DLD1 (cell line): ENCODE data around the gene TIMD4.
"Not testable (repeated sequence)": the region's sequence is repeated elsewhere in the genome, so short reads cannot be mapped to it uniquely, and the experiment has no call there.

Source experiments
- in situ Hi-C: cut with HindIII; loops from 2 replicates; pipeline ENCODE4 v1.10.0; 2017; ENCODE audit warnings: low sequenced_read_pairs

Gene TIMD4

DNA sequence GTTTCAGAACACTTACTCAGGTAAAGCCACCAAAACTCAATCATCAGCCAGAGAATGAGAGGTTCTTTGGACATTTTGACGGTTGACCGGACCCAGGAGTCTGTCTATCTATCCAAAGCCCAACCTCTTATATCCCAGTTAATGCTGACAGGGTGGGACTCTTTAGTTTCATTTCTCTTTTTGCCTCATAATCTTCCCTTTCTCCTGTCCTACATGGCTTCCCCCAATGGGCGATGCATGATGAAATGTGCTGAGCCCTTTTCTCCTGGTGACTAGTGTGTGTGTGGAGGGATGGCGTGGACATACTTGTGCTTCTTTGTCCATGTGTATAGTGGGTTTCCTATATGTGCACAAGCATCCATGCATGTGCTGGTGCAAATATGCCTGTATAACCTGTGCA is at the start of gene TIMD4:
Gene TIMD4 (minus strand): TSS at position 102 of the 400 bp plus-strand sequence. CDS start 28 bp downstream, at position 74.
- in situ Hi-C loops: no loop called here

GRCh38 chr5:157006262-157006661 is 43.2 kb upstream of the TIMD4 start:
- in situ Hi-C loops: no loop called here

GRCh38 chr5:157004893-157005551 is 42.0 kb upstream of the TIMD4 start:
- in situ Hi-C loops: no loop called here

DNA sequence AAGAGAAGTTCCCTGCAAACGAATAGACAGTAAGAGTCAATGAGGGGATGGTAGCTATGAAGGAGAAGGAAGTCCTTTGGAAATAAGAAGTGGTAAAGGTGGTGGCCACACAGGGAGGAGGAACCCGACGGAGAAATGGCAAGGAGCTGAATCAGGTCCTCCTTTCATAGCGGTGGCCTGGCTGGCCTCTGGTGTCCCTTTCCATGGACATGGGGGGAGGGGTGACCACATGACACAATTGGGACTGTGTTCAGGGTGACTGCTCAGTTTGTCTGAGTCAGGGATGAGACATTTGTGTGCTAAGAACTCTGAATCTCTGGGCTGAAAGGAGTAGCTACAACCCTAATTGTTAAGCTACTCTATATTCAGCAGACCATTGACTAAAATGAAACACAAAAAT is 28.7 kb upstream of the TIMD4 start:
- in situ Hi-C loops: no loop called here

DNA sequence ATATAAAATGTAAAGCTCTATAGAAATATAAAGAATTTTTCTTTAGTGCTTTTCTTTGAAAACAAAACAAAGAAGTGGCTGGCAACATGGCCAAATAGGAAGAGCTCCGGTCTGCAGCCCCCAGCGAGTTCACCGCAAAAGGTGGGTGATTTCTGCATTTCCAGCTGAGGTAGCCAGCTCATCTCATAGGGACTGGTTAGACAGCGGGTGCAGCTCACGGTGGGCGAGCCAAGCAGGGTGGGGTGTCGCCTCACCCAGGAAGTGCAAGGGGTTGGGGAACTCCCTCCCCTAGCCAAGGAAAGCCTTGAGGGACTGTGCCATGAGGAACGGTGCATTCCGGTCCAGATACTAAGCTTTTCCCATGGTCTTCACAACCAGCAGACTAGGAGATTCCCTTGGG is 21.0 kb upstream of the TIMD4 start:
- in situ Hi-C loops: no loop called here

DNA sequence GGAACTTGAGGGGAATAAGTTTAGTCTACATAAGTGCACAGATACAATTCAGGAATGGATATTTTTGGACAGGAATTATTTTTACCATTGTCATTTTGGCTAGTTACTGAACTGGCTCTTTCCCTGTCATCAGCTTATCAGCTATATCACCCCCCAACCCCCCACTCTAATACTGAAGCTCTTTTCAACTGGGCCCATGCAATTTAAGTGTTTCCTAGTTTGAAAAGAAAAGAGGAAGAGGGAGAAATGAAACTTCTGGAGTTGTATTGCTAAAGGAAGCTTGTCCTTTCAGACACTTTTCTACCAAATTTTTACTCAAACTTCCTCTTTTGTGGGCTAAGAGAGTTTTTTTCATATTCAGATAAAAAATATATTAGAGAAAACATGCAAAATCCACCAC is 18.5 kb upstream of the TIMD4 start:
- in situ Hi-C loops: no loop called here

DNA sequence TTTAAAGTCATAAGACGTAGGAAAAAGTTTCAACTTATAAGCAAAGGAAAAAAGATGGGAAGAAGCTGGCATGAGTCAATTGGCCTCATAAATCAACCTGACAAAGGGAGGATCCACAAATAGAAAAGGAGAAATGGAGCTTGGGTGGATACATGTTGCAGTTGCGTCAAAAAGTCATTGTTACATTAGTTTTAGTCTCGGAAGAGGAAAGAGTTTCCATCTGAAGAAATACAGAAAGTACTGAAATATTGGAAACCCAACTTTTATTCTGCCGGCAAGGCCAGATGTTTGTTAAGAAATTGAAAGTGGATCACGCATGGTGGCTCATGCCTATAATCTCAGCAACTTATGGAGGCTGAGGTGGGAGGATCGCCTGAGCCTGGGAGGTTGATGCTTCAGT is 11.3 kb upstream of the TIMD4 start:
- in situ Hi-C loops: no loop called here

GRCh38 chr5:156971848-156972525 is 9.0 kb upstream of the TIMD4 start:
- in situ Hi-C loops: no loop called here

DNA sequence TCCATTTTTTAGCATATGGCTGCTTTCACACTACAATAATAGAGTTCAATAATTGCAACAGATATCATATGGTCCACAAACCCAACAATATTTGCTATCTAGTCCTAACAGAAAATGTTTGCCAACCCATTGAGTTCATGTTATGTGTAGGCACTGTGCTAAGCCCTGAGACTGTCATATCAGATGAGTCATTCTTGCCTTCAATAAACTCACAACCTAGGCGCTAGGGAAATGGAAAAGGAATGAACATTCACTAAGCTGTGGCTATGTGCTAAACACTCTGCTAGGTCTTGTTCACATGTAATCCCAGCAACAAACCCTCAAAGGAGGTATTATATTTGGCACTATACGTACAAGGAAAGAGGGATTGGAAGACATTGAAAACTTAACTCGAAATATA is 8.4 kb upstream of the TIMD4 start:
- in situ Hi-C loops: no loop called here

- in situ Hi-C loops: not testable (repeated sequence)
Observed at GRCh38 chr5:156967386-156967785, 4.4 kb upstream of the TIMD4 start.

GRCh38 chr5:156956321-156956720 is 6.7 kb downstream of the TIMD4 start:
- in situ Hi-C loops: no loop called here

DNA sequence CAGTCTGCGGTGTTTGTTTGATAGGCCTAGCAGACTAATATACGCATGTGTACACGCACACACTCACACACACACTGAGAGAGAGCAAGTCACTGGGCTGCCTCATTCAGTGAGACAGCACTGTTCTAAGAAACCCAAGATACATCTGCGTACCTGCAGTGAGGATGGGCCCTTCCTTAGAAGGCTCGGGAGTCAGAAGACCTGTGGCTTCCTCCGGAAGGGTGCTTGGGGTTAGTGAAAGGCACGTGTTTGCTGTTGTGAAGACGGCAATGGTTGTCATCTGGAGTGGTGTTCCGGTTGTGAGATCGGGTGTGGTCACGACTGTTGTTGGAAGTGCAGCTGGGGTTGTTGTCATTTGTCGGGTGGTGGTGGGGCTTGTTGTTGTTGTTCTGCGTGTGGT is 11.7 kb downstream of the TIMD4 start:
- in situ Hi-C loops: no loop called here

- in situ Hi-C loops: no loop called here
Observed at GRCh38 chr5:156950716-156951115, 12.3 kb downstream of the TIMD4 start.

DNA sequence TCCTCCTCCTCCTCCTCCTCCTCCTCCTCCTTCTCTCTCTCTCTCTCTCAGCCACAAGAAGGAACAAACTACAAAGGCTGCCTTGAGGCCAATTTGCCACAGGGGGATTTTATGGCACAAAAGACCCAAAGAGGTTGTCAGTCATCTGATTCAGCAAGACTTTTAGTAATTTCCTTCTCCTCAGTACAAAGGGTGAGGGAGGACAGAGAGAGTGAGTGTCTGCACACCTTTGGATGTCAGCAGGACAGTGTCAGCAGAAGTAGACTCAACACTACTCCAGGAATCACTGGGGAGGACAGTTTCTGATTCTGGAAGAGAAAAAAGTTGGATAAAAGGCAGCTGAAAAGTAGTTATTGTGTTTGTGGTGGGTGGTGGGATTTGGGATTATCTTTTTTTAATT is 13.6 kb downstream of the TIMD4 start:
- in situ Hi-C loops: no loop called here

GRCh38 chr5:156947925-156948324 is 15.1 kb downstream of the TIMD4 start:
- in situ Hi-C loops: no loop called here

- in situ Hi-C loops: no loop called here
Observed at GRCh38 chr5:156942064-156942463, 21.0 kb downstream of the TIMD4 start.

- in situ Hi-C loops: not testable (repeated sequence)
Observed at GRCh38 chr5:156940462-156940861, 22.6 kb downstream of the TIMD4 start.

DNA sequence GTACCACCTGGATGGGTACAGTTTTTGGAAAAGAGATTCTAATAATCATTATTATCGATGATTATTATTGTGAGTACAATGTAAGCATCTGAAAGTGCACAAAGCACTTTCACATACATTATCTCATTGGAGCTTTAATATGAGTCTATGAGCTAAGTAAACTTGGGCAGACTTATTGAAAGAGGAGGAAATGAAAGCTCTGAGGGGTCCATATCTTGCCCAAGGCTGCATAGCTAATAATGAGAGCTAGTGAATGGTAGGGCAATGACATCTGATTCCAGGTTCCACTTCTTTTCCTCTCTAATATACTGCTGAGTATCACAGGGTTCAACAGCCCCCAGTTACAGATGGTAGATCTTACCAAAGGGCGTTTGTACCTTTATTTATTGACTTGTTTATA is 26.1 kb downstream of the TIMD4 start:
- in situ Hi-C loops: no loop called here

DNA sequence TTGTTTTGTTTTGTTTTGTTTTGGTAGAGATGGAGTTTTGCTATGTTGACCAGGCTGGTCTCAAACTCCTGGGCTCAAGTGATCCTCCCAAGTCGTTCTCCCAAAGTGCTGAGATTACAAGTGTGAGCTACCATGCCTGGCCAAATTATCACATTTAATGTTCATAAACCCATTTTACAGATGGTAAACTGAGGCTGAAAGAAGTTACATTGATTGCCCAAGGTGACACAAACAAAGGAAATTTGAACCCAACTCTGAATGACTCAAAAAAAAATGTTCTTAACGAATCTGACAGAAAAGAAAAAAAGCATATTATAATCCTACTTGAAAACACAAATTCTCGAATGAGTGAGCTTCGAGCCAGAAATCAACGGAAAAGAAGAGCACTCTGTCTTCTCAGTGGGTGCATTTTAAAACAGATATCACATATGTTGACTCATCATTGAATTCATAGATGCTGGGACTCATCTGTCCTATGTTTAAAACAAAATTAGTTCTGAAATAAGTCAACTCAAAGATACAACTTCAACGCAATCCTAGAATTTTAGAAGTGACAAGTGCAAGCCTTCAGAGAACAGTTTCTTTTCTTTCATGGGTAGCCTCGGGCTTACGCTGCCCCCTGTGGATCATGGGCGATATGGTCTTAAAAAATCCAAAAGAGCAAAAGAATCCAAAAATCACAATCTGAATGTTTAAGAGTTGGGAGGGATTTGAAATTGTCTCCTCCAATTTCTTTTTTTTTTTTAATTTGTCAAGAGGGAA is 28.4 kb downstream of the TIMD4 start:
- in situ Hi-C loops: no loop called here

GRCh38 chr5:156929366-156929948 is 33.6 kb downstream of the TIMD4 start:
- in situ Hi-C loops: no loop called here

DNA sequence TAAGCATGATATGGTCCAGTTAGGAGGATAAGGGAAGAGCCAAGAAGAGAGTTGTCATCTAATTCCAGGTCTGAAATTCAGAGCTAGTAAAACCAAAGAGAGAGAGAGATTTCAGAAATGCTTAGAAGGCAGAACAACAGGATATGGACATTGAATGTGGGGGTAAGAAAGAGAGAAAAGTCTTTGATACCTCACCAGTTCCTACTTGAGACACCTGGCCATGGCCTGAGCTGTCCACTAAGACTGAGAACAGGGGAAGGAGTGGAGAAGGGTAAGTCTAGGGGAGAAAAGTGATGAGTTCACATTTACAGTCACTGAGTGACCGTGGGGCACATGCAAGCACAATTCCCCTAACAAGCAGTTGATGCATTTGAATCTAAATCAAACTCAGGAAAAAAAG is 35.5 kb downstream of the TIMD4 start:
- in situ Hi-C loops: no loop called here

DNA sequence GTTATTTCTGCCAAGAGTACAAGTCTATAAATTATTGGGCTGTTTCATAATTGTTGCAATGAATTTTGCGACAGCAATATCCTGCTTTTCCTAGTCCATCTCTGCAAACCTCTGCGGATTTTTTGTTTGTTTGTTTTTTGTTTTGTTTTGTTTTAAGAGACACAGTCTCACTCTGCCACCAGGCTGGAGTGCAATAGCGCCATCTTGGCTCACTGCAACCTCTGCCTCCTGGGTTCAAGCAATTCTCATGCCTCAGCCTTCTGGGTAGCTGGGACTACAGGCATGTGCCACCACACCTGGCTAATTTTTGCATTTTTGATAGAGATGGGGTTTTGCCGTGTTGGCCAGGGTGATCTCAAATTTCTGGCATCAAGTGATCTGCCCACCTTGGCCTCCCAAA is 37.3 kb downstream of the TIMD4 start:
- in situ Hi-C loops: not testable (repeated sequence)
